Gastrocnemius medialis (tissue), 4 donors: ENCODE results near the gene TCF12. TPM values are rescaled to one million over a fixed set of nuclear protein-coding genes. Genes with fewer than 3 reads are reported as not detected.

Source experiments
- ATAC-seq, 2 donors: fragments of 150-250 bp; one replicate each; pipeline ENCODE4 v1.9.1; 2016
- DNase-seq, 2 donors: peaks; one replicate each; pipeline ENCODE4 v3.0.0-alpha.2; 2019
- H3K27ac ChIP-seq, 4 donors: fragments of 200-600 bp; sonication (generic); 1 replicate in 1 of 4; 2 replicates in 3 of 4; pipeline ENCODE4 v1.5.1; 2016 to 2018; ENCODE audit warnings: mild to moderate bottlenecking in 2 of 4, moderate library complexity in 1 of 4
- H3K27me3 ChIP-seq, 3 donors: fragments of 200-600 bp; sonication (generic) in 2 of 3; 1 replicate in 1 of 3; 2 replicates in 2 of 3; pipeline versions ENCODE4 v1.5.1 to v1.6.0; 2016 to 2019; ENCODE audit warnings: mild to moderate bottlenecking in 1 of 3, moderate library complexity in 1 of 3
- H3K36me3 ChIP-seq, 2 donors: fragments of 200-600 bp; sonication (generic) in 1 of 2; one replicate each; pipeline ENCODE4 v1.5.1; 2017 to 2018
- H3K4me1 ChIP-seq, 2 donors: fragments of 200-600 bp; sonication (generic) in 1 of 2; one replicate each; pipeline ENCODE4 v1.5.1; 2016 to 2017; ENCODE audit warnings: mild to moderate bottlenecking in 2 of 2
- H3K4me3 ChIP-seq, 4 donors: fragments of 200-600 bp; sonication (generic) in 3 of 4; 1 replicate in 1 of 4; 2 replicates in 3 of 4; pipeline ENCODE4 v1.5.1; 2016 to 2019; ENCODE audit warnings: mild to moderate bottlenecking in 2 of 4
- H3K9me3 ChIP-seq, 3 donors: fragments of 200-600 bp; sonication (generic) in 2 of 3; 1 replicate in 1 of 3; 2 replicates in 2 of 3; pipeline ENCODE4 v1.5.1; 2016 to 2019
- CTCF ChIP-seq, 5 experiments: fragments of 450-650 bp in 3 of 5; fragments of 200-600 bp in 2 of 5; sonication (generic) in 2 of 5; IDR thresholded peaks in 4 of 5; conservative IDR thresholded peaks in 1 of 5; 1 replicate in 4 of 5; 2 replicates in 1 of 5; pipeline ENCODE4 v1.5.1; 2016 to 2019; ENCODE audit warnings: antibody characterized with exemption in 5 of 5, mild to moderate bottlenecking in 3 of 5, moderate library complexity in 3 of 5
- POLR2A ChIP-seq, 2 donors: fragments of 450-650 bp; IDR thresholded peaks; one replicate each; pipeline ENCODE4 v1.6.1; 2017; ENCODE audit warnings: antibody characterized with exemption in 2 of 2, mild to moderate bottlenecking in 2 of 2, moderate library complexity in 2 of 2
- in situ Hi-C, 4 donors: fragments of 200-750 bp; cut with MboI; loops; one replicate each; pipeline versions ENCODE4 v1.15.0 to v1.8.0; 2017; ENCODE audit warnings: low sequenced_read_pairs in 4 of 4
- intact Hi-C: fragments of 100-400 bp; cut with DNase I; formaldehyde crosslinking; loops from one replicate; pipeline ENCODE4 v1.15.1; 2023; ENCODE audit warnings: low total_unique reads
- total RNA-seq, 4 donors: library from RNA; depleted of rRNA; stranded (reverse); fragments of >200 nt; gene quantifications; one replicate each; pipeline versions ENCODE4 v1.1.0 to v1.2.3, GENCODE V29; 2016

The TCF12 gene
- total RNA-seq, 4 donors from 2014 or later = 34.9 to 63.0 (median 51.4) TPM

- TF ChIP-seq CTCF (IDR thresholded peaks at IDR 0.05 in 4 of 5, conservative IDR thresholded peaks at IDR 0.05 in 1 of 5) = no peak
- no peak for TF ChIP-seq POLR2A (IDR thresholded peaks at IDR 0.05)
- in situ Hi-C loops = no loop called here
These were observed 371.7 kb downstream of the TCF12 start for GRCh38 chr15:57290187-57290586.

GRCh38 chr15:57290826-57291225 lies 372.4 kb downstream of the TCF12 start:
- in situ Hi-C loops (no loop called here), intact Hi-C loops (no loop called here)
- Histone ChIP-seq H3K27me3 (no peaks in the 10 kb centered on the region), H3K27ac (no peak overlapping the region), H3K9me3 (no peaks in the 10 kb centered on the region), H3K4me3 (no peak overlapping the region), H3K36me3 (peaks cover 0 to 12% of the 10 kb centered on the region in 2 donors), H3K4me1 (peaks cover 0 to 4% of the 10 kb centered on the region in 2 donors)
- ATAC-seq = no peak
- TF ChIP-seq CTCF (IDR thresholded peaks at IDR 0.05 in 4 of 5, conservative IDR thresholded peaks at IDR 0.05 in 1 of 5) (no peak), POLR2A (IDR thresholded peaks at IDR 0.05) (no peak)
- no peak for DNase-seq

More at GRCh38 chr15:57290187-57290586, 371.7 kb downstream of the TCF12 start:
- intact Hi-C loops = no loop called here
- Histone ChIP-seq H3K27me3 (no peaks in the 10 kb centered on the region), H3K36me3 (peaks cover 0 to 19% of the 10 kb centered on the region in 2 donors), H3K27ac (no peak overlapping the region), H3K4me1 (peaks cover 0 to 4% of the 10 kb centered on the region in 2 donors), H3K9me3 (no peaks in the 10 kb centered on the region), H3K4me3 (no peak overlapping the region)
- ATAC-seq (no peak), DNase-seq (no peak)

GRCh38 chr15:57296473-57297162 lies 378.2 kb downstream of the TCF12 start:
- in situ Hi-C loops (no loop called here), intact Hi-C loops (no loop called here)
- ATAC-seq (no peak), DNase-seq (no peak)
- no peaks in the 10 kb centered on the region for H3K36me3 ChIP-seq
- no peak overlapping the region for H3K4me3 ChIP-seq
- no peaks in the 10 kb centered on the region for H3K4me1 ChIP-seq
- H3K27ac ChIP-seq = no peak overlapping the region
- TF ChIP-seq CTCF (IDR thresholded peaks at IDR 0.05 in 4 of 5, conservative IDR thresholded peaks at IDR 0.05 in 1 of 5) (no peak), POLR2A (IDR thresholded peaks at IDR 0.05) (no peak)
- H3K27me3 ChIP-seq = no peaks in the 10 kb centered on the region
- no peaks in the 10 kb centered on the region for H3K9me3 ChIP-seq

GRCh38 chr15:57297163-57297593 lies 378.7 kb downstream of the TCF12 start:
- DNase-seq = no peak
- no peaks in the 10 kb centered on the region for H3K9me3 ChIP-seq
- H3K4me3 ChIP-seq = no peak overlapping the region
- in situ Hi-C loops = no loop called here
- H3K36me3 ChIP-seq = no peaks in the 10 kb centered on the region
- H3K4me1 ChIP-seq = no peaks in the 10 kb centered on the region
- intact Hi-C loops = no loop called here
- H3K27me3 ChIP-seq = no peaks in the 10 kb centered on the region
- TF ChIP-seq CTCF (IDR thresholded peaks at IDR 0.05 in 4 of 5, conservative IDR thresholded peaks at IDR 0.05 in 1 of 5) (no peak), POLR2A (IDR thresholded peaks at IDR 0.05) (no peak)
- H3K27ac ChIP-seq = no peak overlapping the region
- ATAC-seq = no peak
